Nephron (organoid): ENCODE measurements around the gene CAPN11.
A peak's percentile ranks its signal among the peaks of the same experiment; 100 is the strongest.

Experiments
- H3K27ac Mint-ChIP-seq, 3 experiments: 2 replicates each; pipeline ENCODE4 v1.8.0; 2020; ENCODE audit warnings: mixed read lengths in 3 of 3, mild to moderate bottlenecking in 2 of 3, moderate library complexity in 1 of 3
- H3K27me3 Mint-ChIP-seq: 2 replicates; pipeline ENCODE4 v1.8.0; 2021; ENCODE audit warnings: low read depth, mild to moderate bottlenecking, moderate library complexity, mixed read lengths
- H3K36me3 Mint-ChIP-seq: 2 replicates; pipeline ENCODE4 v1.8.0; 2020; ENCODE audit warnings: low read depth, mixed read lengths
- H3K4me1 Mint-ChIP-seq: 2 replicates; pipeline ENCODE4 v1.8.0; 2020; ENCODE audit warnings: mixed read lengths
- H3K4me3 Mint-ChIP-seq, 3 experiments: 2 replicates each; pipeline ENCODE4 v1.8.0; 2020; ENCODE audit warnings: mild to moderate bottlenecking in 3 of 3, mixed read lengths in 3 of 3, moderate library complexity in 2 of 3
- H3K9me3 Mint-ChIP-seq: 2 replicates; pipeline ENCODE4 v1.8.0; 2020; ENCODE audit warnings: mixed read lengths
- CTCF ChIP-seq, 3 experiments: fragments of 200-600 bp; sonication (generic); IDR thresholded peaks; one replicate each; pipeline ENCODE4 v1.5.0; 2021; ENCODE audit warnings: antibody characterized with exemption in 3 of 3; ENCODE audit not compliant: unreplicated experiment in 3 of 3

The CAPN11 gene

GRCh38 chr6:44202972-44203750 lies 44.5 kb downstream of the CAPN11 start:
- no peak overlapping the region for H3K4me3 Mint-ChIP-seq
- H3K9me3 Mint-ChIP-seq = no peaks in the 10 kb centered on the region
- peaks cover 47% of the 10 kb centered on the region for H3K4me1 Mint-ChIP-seq
- peak overlapping the region in 2 of 3 experiments; percentile 25 to 49 for H3K27ac Mint-ChIP-seq
- H3K27me3 Mint-ChIP-seq = peaks cover 6% of the 10 kb centered on the region
- no peak for TF ChIP-seq CTCF (IDR thresholded peaks at IDR 0.05; ENCODE audit: unreplicated experiment in 3 of 3)
- no peaks in the 10 kb centered on the region for H3K36me3 Mint-ChIP-seq

- Mint-ChIP-seq H3K4me3 (no peak overlapping the region), H3K9me3 (no peaks in the 10 kb centered on the region), H3K27me3 (peaks cover 6% of the 10 kb centered on the region), H3K27ac (peak overlapping the region in 1 of 3 experiments; percentile 3), H3K36me3 (no peaks in the 10 kb centered on the region), H3K4me1 (peaks cover 49% of the 10 kb centered on the region)
- no peak for TF ChIP-seq CTCF (IDR thresholded peaks at IDR 0.05; ENCODE audit: unreplicated experiment in 3 of 3)
Observed at GRCh38 chr6:44203955-44204354, 45.3 kb downstream of the CAPN11 start.

- H3K27ac Mint-ChIP-seq = peak overlapping the region; percentile 2 to 31 (median 26)
- no peaks in the 10 kb centered on the region for H3K36me3 Mint-ChIP-seq
- TF ChIP-seq CTCF (IDR thresholded peaks at IDR 0.05; ENCODE audit: unreplicated experiment in 3 of 3) = no peak
- H3K4me3 Mint-ChIP-seq = no peak overlapping the region
- H3K9me3 Mint-ChIP-seq = no peaks in the 10 kb centered on the region
- H3K27me3 Mint-ChIP-seq = peaks cover 4% of the 10 kb centered on the region
- H3K4me1 Mint-ChIP-seq = peaks cover 25% of the 10 kb centered on the region
Observed at GRCh38 chr6:44207966-44208365, 49.3 kb downstream of the CAPN11 start.

GRCh38 chr6:44211284-44211683 lies 52.7 kb downstream of the CAPN11 start:
- H3K36me3 Mint-ChIP-seq = no peaks in the 10 kb centered on the region
- H3K4me3 Mint-ChIP-seq = no peak overlapping the region
- H3K27me3 Mint-ChIP-seq = peaks cover 4% of the 10 kb centered on the region
- no peak for TF ChIP-seq CTCF (IDR thresholded peaks at IDR 0.05; ENCODE audit: unreplicated experiment in 3 of 3)
- H3K27ac Mint-ChIP-seq = no peak overlapping the region
- H3K4me1 Mint-ChIP-seq = peaks cover 21% of the 10 kb centered on the region
- H3K9me3 Mint-ChIP-seq = no peaks in the 10 kb centered on the region

- Mint-ChIP-seq H3K27ac (peak overlapping the region in 1 of 3 experiments; percentile 3), H3K4me1 (peaks cover 33% of the 10 kb centered on the region), H3K27me3 (peaks cover 8% of the 10 kb centered on the region), H3K36me3 (no peaks in the 10 kb centered on the region), H3K4me3 (no peak overlapping the region), H3K9me3 (no peaks in the 10 kb centered on the region)
- no peak for TF ChIP-seq CTCF (IDR thresholded peaks at IDR 0.05; ENCODE audit: unreplicated experiment in 3 of 3)
Observed at GRCh38 chr6:44214307-44214706, 55.7 kb downstream of the CAPN11 start.
